CD4-positive, alpha-beta memory T cell (primary cell): ENCODE data around the gene PWWP3B. TPM values are rescaled to one million over a fixed set of nuclear protein-coding genes. Genes with fewer than 3 reads are reported as not detected.

Experiments used
- polyA plus RNA-seq, 2 donors: library from polyadenylated mRNA; unstranded; fragments of 300-500 nt; fragmentation: Illumina TruSeq; gene quantifications; one replicate each; pipeline ENCODE4 v1.2.3, GENCODE V29; 2021
- total RNA-seq, 2 experiments: library from RNA; stranded (reverse); gene quantifications; one replicate each; pipeline ENCODE4 v1.2.3, GENCODE V29; 2021

The PWWP3B gene
- total and polyA plus RNA-seq, 4 experiments from 2014 or later, result not detected

Other genes starting within 250 kb of the PWWP3B start
- not detected for gene SERPINA7, start 129.6 kb upstream of the PWWP3B start, total RNA-seq
- gene SERPINA7, start 129.6 kb upstream of the PWWP3B start, polyA plus RNA-seq, result not detected